GM12875 (cell line): ENCODE results near the gene SLC5A3.

Experiments
- H3K4me3 ChIP-seq: one replicate; pipeline ENCODE4 v1.5.1; 2011; ENCODE audit warnings: low read depth, low read length, control low read depth
- CTCF ChIP-seq: IDR thresholded peaks from 2 replicates; pipeline ENCODE4 v1.5.1; 2011; ENCODE audit warnings: low read depth, mild to moderate bottlenecking, control low read depth, inconsistent platforms, low read length, moderate library complexity, borderline replicate concordance; ENCODE audit not compliant: insufficient read depth

SLC5A3 gene

GRCh38 chr21:34034369-34035014 is 38.9 kb upstream of the SLC5A3 start:
- H3K4me3 ChIP-seq: no peak overlapping the region
- no peak for TF ChIP-seq CTCF

GRCh38 chr21:34035619-34036354 is 37.6 kb upstream of the SLC5A3 start:
- no peak for TF ChIP-seq CTCF

GRCh38 chr21:34037009-34037795 is 36.2 kb upstream of the SLC5A3 start:
- H3K4me3 ChIP-seq: no peak overlapping the region
- TF ChIP-seq CTCF: no peak

More at GRCh38 chr21:34035619-34036354, 37.6 kb upstream of the SLC5A3 start:
- H3K4me3 ChIP-seq: no peak overlapping the region

- no peak for TF ChIP-seq CTCF
- no peak overlapping the region for H3K4me3 ChIP-seq
These were observed 33.5 kb upstream of the SLC5A3 start for GRCh38 chr21:34039678-34040382.

GRCh38 chr21:34042735-34043134 is 30.6 kb upstream of the SLC5A3 start:
- no peak for TF ChIP-seq CTCF

GRCh38 chr21:34043333-34043732 is 30.0 kb upstream of the SLC5A3 start:
- no peak for TF ChIP-seq CTCF
- no peak overlapping the region for H3K4me3 ChIP-seq

More at GRCh38 chr21:34042735-34043134, 30.6 kb upstream of the SLC5A3 start:
- H3K4me3 ChIP-seq: no peak overlapping the region
